HuH-7.5 (cell line): Measurements from ENCODE around the gene GALNT12.

Source experiments
- DNase-seq: peaks from one replicate; pipeline ENCODE4 v3.0.0; 2011; ENCODE audit warnings: low spot score

The GALNT12 gene

GRCh38 chr9:98781588-98782383 is 25.7 kb upstream of the GALNT12 start:
- DNase-seq, result peak; percentile 54

GRCh38 chr9:98783518-98784226 is 23.8 kb upstream of the GALNT12 start:
- no peak for DNase-seq

GRCh38 chr9:98784831-98785806 is 22.4 kb upstream of the GALNT12 start:
- DNase-seq, result no peak

- no peak for DNase-seq
These were observed 20.5 kb upstream of the GALNT12 start for GRCh38 chr9:98786750-98787510.

- DNase-seq, result no peak
These were observed 19.6 kb upstream of the GALNT12 start for GRCh38 chr9:98787766-98788335.

GRCh38 chr9:98789483-98790133 is 17.9 kb upstream of the GALNT12 start:
- DNase-seq, result no peak

GRCh38 chr9:98790134-98790841 is 17.2 kb upstream of the GALNT12 start:
- DNase-seq, result no peak

GRCh38 chr9:98790842-98791607 is 16.4 kb upstream of the GALNT12 start:
- peak; percentile 90 for DNase-seq

GRCh38 chr9:98791608-98792490 is 15.6 kb upstream of the GALNT12 start:
- no peak for DNase-seq

- DNase-seq, result no peak
These were observed 14.4 kb upstream of the GALNT12 start for GRCh38 chr9:98793031-98793430.

GRCh38 chr9:98794802-98795201 is 12.7 kb upstream of the GALNT12 start:
- DNase-seq, result no peak

- no peak for DNase-seq
These were observed 12.0 kb upstream of the GALNT12 start for GRCh38 chr9:98795295-98795955.

GRCh38 chr9:98795970-98796363 is 11.5 kb upstream of the GALNT12 start:
- DNase-seq, result peak; percentile 59

GRCh38 chr9:98796364-98797101 is 10.9 kb upstream of the GALNT12 start, which contains the start of gene ANKS6:
TSS of gene ANKS6 (minus strand) at chr9:98796555. CDS start at chr9:98796491, 64 bp downstream.
- peak; percentile 90 for DNase-seq

GRCh38 chr9:98797491-98797890 is 10.0 kb upstream of the GALNT12 start:
- DNase-seq, result no peak

GRCh38 chr9:98798254-98798653 is 9.2 kb upstream of the GALNT12 start:
- no peak for DNase-seq

GRCh38 chr9:98801561-98801960 is 5.9 kb upstream of the GALNT12 start:
- DNase-seq, result no peak
